ENCODE measurements around the gene MTSS2. TPM values are rescaled to one million over a fixed set of nuclear protein-coding genes. Genes with fewer than 3 reads are reported as not detected.

The MTSS2 gene
- total and polyA plus RNA-seq, 8 donors: 5.8 to 50.7 (median 21.2) TPM

GRCh38 chr16:70670175-70670574 lies 15.7 kb downstream of the MTSS2 start:
- Histone ChIP-seq H3K4me3 (no peak overlapping the region), H3K4me1 (no peaks in the 10 kb centered on the region), H3K27ac (no peak overlapping the region), H3K27me3 (no peaks in the 10 kb centered on the region), H3K9me3 (no peaks in the 10 kb centered on the region), H3K36me3 (peaks cover 36 to 100% (median 95%) of the 10 kb centered on the region in 4 donors)
- DNase-seq: no peak
- WGBS, 5 donors: 86 to 97% (median 94%) methylated on average over 2 of the region's 2 CpGs
- TF ChIP-seq POLR2AphosphoS5 (IDR thresholded peaks at IDR 0.05): no peak
- TF ChIP-seq, protein P1, sequence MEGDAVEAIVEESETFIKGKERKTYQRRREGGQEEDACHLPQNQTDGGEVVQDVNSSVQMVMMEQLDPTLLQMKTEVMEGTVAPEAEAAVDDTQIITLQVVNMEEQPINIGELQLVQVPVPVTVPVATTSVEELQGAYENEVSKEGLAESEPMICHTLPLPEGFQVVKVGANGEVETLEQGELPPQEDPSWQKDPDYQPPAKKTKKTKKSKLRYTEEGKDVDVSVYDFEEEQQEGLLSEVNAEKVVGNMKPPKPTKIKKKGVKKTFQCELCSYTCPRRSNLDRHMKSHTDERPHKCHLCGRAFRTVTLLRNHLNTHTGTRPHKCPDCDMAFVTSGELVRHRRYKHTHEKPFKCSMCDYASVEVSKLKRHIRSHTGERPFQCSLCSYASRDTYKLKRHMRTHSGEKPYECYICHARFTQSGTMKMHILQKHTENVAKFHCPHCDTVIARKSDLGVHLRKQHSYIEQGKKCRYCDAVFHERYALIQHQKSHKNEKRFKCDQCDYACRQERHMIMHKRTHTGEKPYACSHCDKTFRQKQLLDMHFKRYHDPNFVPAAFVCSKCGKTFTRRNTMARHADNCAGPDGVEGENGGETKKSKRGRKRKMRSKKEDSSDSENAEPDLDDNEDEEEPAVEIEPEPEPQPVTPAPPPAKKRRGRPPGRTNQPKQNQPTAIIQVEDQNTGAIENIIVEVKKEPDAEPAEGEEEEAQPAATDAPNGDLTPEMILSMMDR (IDR thresholded peaks at IDR 0.05): no peak
- intact Hi-C loops (cut with DNase I; ENCODE audit: low total_unique reads): no loop called here

DNA sequence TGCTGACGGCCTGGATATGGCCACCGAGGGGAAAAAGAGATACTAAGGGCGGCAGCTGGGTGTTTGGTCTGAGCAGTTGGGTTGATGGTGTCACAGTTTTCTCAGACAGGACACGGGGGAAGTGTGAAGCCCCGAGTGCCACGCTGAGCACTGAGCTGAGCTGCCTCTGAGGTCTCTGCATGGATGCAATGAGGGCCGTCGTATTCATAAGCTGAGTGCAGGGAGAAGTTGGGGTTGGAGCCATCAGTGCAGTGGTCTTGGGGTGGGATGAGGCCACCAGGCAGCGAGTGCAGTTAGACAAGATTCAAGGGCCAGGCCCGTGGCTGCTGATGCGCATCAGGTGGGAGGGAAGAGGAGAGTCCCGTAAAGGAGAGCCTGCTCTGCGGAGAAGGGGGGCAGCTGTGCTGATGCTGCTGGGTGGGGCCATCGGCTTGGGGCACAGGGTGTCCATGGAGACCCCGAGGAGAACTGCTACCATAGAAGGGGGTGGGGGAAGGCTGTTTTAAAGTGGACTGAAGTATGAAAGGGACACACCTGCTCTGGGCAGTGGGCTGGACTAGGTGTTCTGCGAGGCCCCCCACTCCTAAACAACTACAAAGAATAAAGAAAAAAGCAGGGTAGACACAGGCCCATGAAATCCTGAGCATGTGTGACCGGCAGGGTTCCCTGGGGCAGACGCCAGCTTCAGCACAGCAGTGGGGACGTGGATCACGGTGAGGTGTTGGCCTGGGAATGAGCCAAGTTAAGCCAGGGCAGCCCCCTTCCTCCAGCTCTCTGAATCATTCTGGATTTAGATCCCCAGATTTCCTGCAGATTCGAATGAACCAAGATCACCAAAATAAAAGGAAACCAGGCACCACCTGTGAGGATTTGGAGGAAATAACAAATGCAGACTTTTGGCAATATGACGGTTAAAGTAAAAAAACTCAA lies 19.8 kb downstream of the MTSS2 start:
- TF ChIP-seq POLR2A (IDR thresholded peaks at IDR 0.05) (no peak), EP300 (IDR thresholded peaks at IDR 0.05) (no peak), POLR2AphosphoS5 (IDR thresholded peaks at IDR 0.05) (no peak)
- TF ChIP-seq, protein P1 (IDR thresholded peaks at IDR 0.05): no peak
- no peaks in the 10 kb centered on the region for H3K9me3 ChIP-seq
- H3K4me1 ChIP-seq: peaks cover 0 to 25% (median 16%) of the 10 kb centered on the region in 4 donors
- intact Hi-C loops (cut with DNase I; ENCODE audit: low total_unique reads): no loop called here
- peaks cover 57 to 91% (median 80%) of the 10 kb centered on the region in 4 donors for H3K36me3 ChIP-seq
- no peaks in the 10 kb centered on the region for H3K27me3 ChIP-seq
- H3K4me3 ChIP-seq: no peak overlapping the region
- no peak overlapping the region for H3K27ac ChIP-seq
- WGBS, 5 donors: 82 to 89% (median 86%) methylated on average over 22 of the region's 22 CpGs
- no peak for DNase-seq

- Histone ChIP-seq H3K27me3 (no peaks in the 10 kb centered on the region), H3K4me3 (no peak overlapping the region), H3K4me1 (peaks cover 0 to 32% (median 20%) of the 10 kb centered on the region in 4 donors), H3K27ac (no peak overlapping the region), H3K36me3 (peaks cover 50 to 83% (median 71%) of the 10 kb centered on the region in 4 donors), H3K9me3 (no peaks in the 10 kb centered on the region)
- WGBS, 5 donors: 91 to 95% (median 93%) methylated on average over 9 to 14 of the region's 14 CpGs
- DNase-seq: no peak
- intact Hi-C loops (cut with DNase I; ENCODE audit: low total_unique reads): no loop called here
- TF ChIP-seq POLR2A (IDR thresholded peaks at IDR 0.05) (no peak), POLR2AphosphoS5 (IDR thresholded peaks at IDR 0.05) (no peak)
Measured at GRCh38 chr16:70665113-70665694, 20.6 kb downstream of the MTSS2 start.

DNA sequence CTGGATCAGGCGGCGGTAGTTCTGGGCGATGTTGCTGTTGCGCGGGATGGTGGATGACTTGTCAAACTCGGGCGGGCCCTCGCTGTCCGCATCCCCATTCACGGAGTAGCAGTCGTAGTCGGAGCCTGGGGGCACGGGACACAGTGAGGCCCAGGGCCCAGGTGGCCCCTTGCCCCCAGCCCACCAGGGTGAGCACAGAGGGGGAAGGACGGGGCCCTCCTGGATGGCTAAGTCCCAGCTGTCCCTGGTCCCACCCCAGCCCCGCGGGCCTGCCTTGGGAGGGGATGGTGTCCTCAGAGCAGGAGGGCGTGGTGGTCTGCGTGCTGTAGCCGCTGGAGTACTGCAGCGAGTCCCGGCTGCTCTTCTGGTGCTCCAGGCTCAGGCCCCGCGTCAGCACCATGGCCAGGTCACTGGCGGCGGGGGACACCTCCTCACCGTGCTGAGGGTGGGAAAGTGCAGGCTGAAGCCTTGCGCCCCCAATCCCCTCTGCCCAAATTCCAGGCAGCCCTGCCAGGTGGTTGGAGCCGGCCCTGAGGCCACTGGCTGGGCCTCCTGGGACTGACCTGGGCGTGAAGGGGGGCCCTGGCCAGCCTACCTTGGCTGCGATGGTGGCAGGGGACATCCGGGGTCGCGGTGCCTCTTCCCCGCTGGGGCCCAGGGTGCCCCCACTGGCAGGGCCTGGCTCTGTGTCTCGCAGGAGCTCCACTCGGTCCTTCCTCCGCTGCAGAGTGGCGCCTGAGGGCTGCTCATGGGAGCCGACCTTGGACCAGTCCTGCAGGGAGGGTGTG lies 21.3 kb downstream of the MTSS2 start:
- no peaks in the 10 kb centered on the region for H3K27me3 ChIP-seq
- H3K4me1 ChIP-seq: peaks cover 0 to 32% (median 20%) of the 10 kb centered on the region in 4 donors
- 85 to 92% (median 92%) methylated on average over 16 to 39 of the region's 39 CpGs for WGBS, 5 donors
- H3K36me3 ChIP-seq: peaks cover 43 to 76% (median 64%) of the 10 kb centered on the region in 4 donors
- no peaks in the 10 kb centered on the region for H3K9me3 ChIP-seq
- no peak for DNase-seq
- H3K4me3 ChIP-seq: no peak overlapping the region
- TF ChIP-seq, protein P1 (IDR thresholded peaks at IDR 0.05): no peak
- TF ChIP-seq POLR2A (IDR thresholded peaks at IDR 0.05): no peak
- TF ChIP-seq POLR2AphosphoS5 (IDR thresholded peaks at IDR 0.05): no peak
- TF ChIP-seq EP300 (IDR thresholded peaks at IDR 0.05): no peak
- H3K27ac ChIP-seq: no peak overlapping the region
- intact Hi-C loops (cut with DNase I; ENCODE audit: low total_unique reads): no loop called here

Data from stomach (tissue), 9 donors.